Ovary (tissue), 9 donors: ENCODE data around the gene C19orf47. TPM values are rescaled to one million over a fixed set of nuclear protein-coding genes. Genes with fewer than 3 reads are reported as not detected.
A peak's percentile ranks its signal among the peaks of the same experiment; 100 is the strongest.

ENCODE experiments used
- DNase-seq, 5 donors: peaks; one replicate each; pipeline ENCODE4 v3.0.0-alpha.2; 2019 to 2020
- H3K27ac ChIP-seq, 2 donors: fragments of 200-600 bp; one replicate each; pipeline versions ENCODE4 v1.5.1 to v1.8.0; 2019 to 2022
- H3K27me3 ChIP-seq: fragments of 200-600 bp; one replicate; pipeline ENCODE4 v1.8.0; 2022
- H3K36me3 ChIP-seq: fragments of 200-600 bp; sonication (generic); one replicate; pipeline ENCODE4 v1.5.1; 2019
- H3K4me1 ChIP-seq: one replicate; pipeline ENCODE4 v1.8.1; 2013; ENCODE audit warnings: mild to moderate bottlenecking, moderate library complexity; ENCODE audit not compliant: insufficient read depth
- H3K4me3 ChIP-seq: fragments of 200-600 bp; sonication (generic); one replicate; pipeline ENCODE4 v1.5.1; 2017
- H3K9me3 ChIP-seq, 2 donors: fragments of 200-600 bp in 1 of 2; sonication (generic) in 1 of 2; one replicate each; pipeline versions ENCODE4 v1.5.1 to v1.8.1; 2013 to 2019; ENCODE audit warnings: mild to moderate bottlenecking in 1 of 2, moderate library complexity in 1 of 2
- CTCF ChIP-seq, 3 donors: fragments of 450-650 bp in 2 of 3; fragments of 200-600 bp in 1 of 3; IDR thresholded peaks; one replicate each; pipeline versions ENCODE4 v1.5.1 to v1.8.0; 2016 to 2022; ENCODE audit warnings: antibody characterized with exemption in 3 of 3, mild to moderate bottlenecking in 1 of 3
- EP300 ChIP-seq: sonication (generic); formaldehyde crosslinking; IDR thresholded peaks from one replicate; pipeline ENCODE4 v1.6.1; 2017; ENCODE audit warnings: antibody characterized with exemption
- POLR2A ChIP-seq: fragments of 450-650 bp; IDR thresholded peaks from one replicate; pipeline ENCODE4 v1.6.1; 2017; ENCODE audit warnings: antibody characterized with exemption, mild to moderate bottlenecking, moderate library complexity
- WGBS, 3 donors: extraction: QIAGEN DNeasy Blood & Tissue Kit in 1 of 3; methylation state at CpG; one replicate each; pipeline versions ENCODE4 v1.1.5 to v1.1.7; 2013 to 2017; 5-methylcytosine and 5-hydroxymethylcytosine counted together
- intact Hi-C, 4 donors: fragments of 100-400 bp; cut with DNase I; formaldehyde crosslinking; loops; one replicate each; pipeline versions ENCODE4 v1.11.0 to v1.15.1; 2022 to 2023
- polyA plus RNA-seq, 2 donors: library from polyadenylated mRNA; stranded (reverse); fragments of 200-250 nt in 1 of 2; fragments of 350-450 nt in 1 of 2; fragmentation: Illumina TruSeq in 1 of 2; extraction: RNeasy Lipid Tissue Mini Kit (QIAGEN cat#74804) in 1 of 2; gene quantifications; one replicate each; pipeline ENCODE4 v1.2.3, GENCODE V29; 2013 to 2014
- total RNA-seq, 7 donors: library from RNA; depleted of rRNA in 2 of 7; stranded (reverse); fragments of >200 nt in 2 of 7; fragmentation: NEBNext Ultra II Directional in 3 of 7; extraction: Animal tissue kit (Norgen Biotek cat#: 25700) in 3 of 7; gene quantifications; one replicate each; pipeline versions ENCODE4 v1.1.0 to v1.2.4, GENCODE V29; 2016 to 2023
- donor health status: DM: no; HTN: no; CAD: no; lungs with moderate emphysema.
- donor health status: DM: no; HTN: no; CAD: no.
- donor health status: Bipolar disorder and iron deficiency.
- donor health status: DM: yes; HTN: yes; CAD: no.
- donor health status: DM: no; HTN: no; CAD: no.
- donor health status: DM: yes; HTN: yes; CAD: no.

The C19orf47 gene
- total and polyA plus RNA-seq, 9 donors: 3.5 to 15.8 (median 12.2) TPM

- intact Hi-C loops: loop anchor here in 1 of 4 donors (10.0 kb wide), 1 partner anchor 194 kb away; no protein-coding TSS in a partner anchor
- Histone ChIP-seq H3K36me3 (no peaks in the 10 kb centered on the region), H3K4me1 (no peaks in the 10 kb centered on the region), H3K27ac (no peak overlapping the region), H3K9me3 (no peaks in the 10 kb centered on the region), H3K4me3 (no peak overlapping the region), H3K27me3 (no peaks in the 10 kb centered on the region)
- DNase-seq: peak in 1 of 5 donors; percentile 19
- WGBS, 3 donors: 93 to 95% (median 94%) methylated on average over 18 of the region's 18 CpGs
- no peak for TF ChIP-seq EP300
- no peak for TF ChIP-seq POLR2A
- TF ChIP-seq CTCF (IDR thresholded peaks at IDR 0.05): no peak
Measured at GRCh38 chr19:40321076-40321475, 27.1 kb downstream of the C19orf47 start.

DNA sequence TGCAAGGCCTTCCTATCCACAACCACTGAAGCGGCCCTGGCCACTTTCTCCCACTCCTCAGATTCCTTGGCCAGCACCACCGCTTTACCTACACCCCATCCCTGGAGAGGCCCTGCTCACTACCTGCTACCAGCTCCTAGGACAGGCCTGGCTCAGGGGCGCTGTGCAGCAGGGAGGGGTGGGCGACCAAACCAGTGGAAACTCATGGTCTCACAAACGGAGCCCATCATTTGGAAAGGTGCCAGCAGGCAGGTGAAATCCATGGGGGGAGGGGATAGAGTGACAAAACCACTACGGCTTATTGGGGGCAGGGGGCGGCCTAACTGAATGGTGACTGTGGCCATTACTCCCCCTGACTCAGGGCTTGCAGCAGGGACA, 27.6 kb downstream of the C19orf47 start:
- TF ChIP-seq CTCF (IDR thresholded peaks at IDR 0.05) (no peak), EP300 (no peak), POLR2A (no peak)
- H3K9me3 ChIP-seq: no peaks in the 10 kb centered on the region
- no peaks in the 10 kb centered on the region for H3K27me3 ChIP-seq
- H3K4me1 ChIP-seq: no peaks in the 10 kb centered on the region
- no peak overlapping the region for H3K27ac ChIP-seq
- WGBS, 3 donors: 84 to 90% (median 85%) methylated on average over 7 of the region's 7 CpGs
- intact Hi-C loops: loop anchor here in 1 of 4 donors (10.0 kb wide), 1 partner anchor 194 kb away; no protein-coding TSS in a partner anchor
- H3K4me3 ChIP-seq: no peak overlapping the region
- peak in 1 of 5 donors; percentile 30 for DNase-seq
- no peaks in the 10 kb centered on the region for H3K36me3 ChIP-seq

GRCh38 chr19:40317338-40317737, 30.9 kb downstream of the C19orf47 start:
- no peak overlapping the region for H3K4me3 ChIP-seq
- WGBS, 3 donors: 66 to 69% (median 68%) methylated on average over 7 of the region's 7 CpGs
- no peak for TF ChIP-seq POLR2A
- TF ChIP-seq EP300: no peak
- TF ChIP-seq CTCF (IDR thresholded peaks at IDR 0.05): no peak
- no peaks in the 10 kb centered on the region for H3K9me3 ChIP-seq
- no peaks in the 10 kb centered on the region for H3K27me3 ChIP-seq
- no peaks in the 10 kb centered on the region for H3K4me1 ChIP-seq
- no peaks in the 10 kb centered on the region for H3K36me3 ChIP-seq
- H3K27ac ChIP-seq: no peak overlapping the region
- peak in 1 of 5 donors; percentile 25 for DNase-seq
- intact Hi-C loops: loop anchor here in 1 of 4 donors (10.0 kb wide), 1 partner anchor 137 kb away; no protein-coding TSS in a partner anchor

GRCh38 chr19:40315812-40316470, 32.3 kb downstream of the C19orf47 start:
- intact Hi-C loops: loop anchor here in 1 of 4 donors (10.0 kb wide), 1 partner anchor 139 kb away; no protein-coding TSS in a partner anchor
- H3K9me3 ChIP-seq: no peaks in the 10 kb centered on the region
- no peak overlapping the region for H3K4me3 ChIP-seq
- no peak overlapping the region for H3K27ac ChIP-seq
- no peak for TF ChIP-seq POLR2A
- no peak for TF ChIP-seq CTCF (IDR thresholded peaks at IDR 0.05)
- no peak for TF ChIP-seq EP300
- no peaks in the 10 kb centered on the region for H3K27me3 ChIP-seq
- H3K4me1 ChIP-seq: no peaks in the 10 kb centered on the region
- H3K36me3 ChIP-seq: no peaks in the 10 kb centered on the region
- WGBS, 3 donors: 61 to 75% (median 61%) methylated on average over 5 of the region's 5 CpGs
- peak in 1 of 5 donors; percentile 33 for DNase-seq
